K562 (cell line): ENCODE results near the gene ZCCHC3. TPM values are rescaled to one million over a fixed set of nuclear protein-coding genes. Genes with fewer than 3 reads are reported as not detected.

Experiments
- ATF3 ChIP-seq, 2 experiments: fragments of 450-650 bp in 1 of 2; sonication (generic) in 1 of 2; formaldehyde crosslinking in 1 of 2; IDR thresholded peaks in 1 of 2; conservative IDR thresholded peaks in 1 of 2; 2 replicates each; pipeline versions ENCODE4 v1.6.1 to v1.8.1; 2016 to 2023; ENCODE audit warnings: mild to moderate bottlenecking in 2 of 2, moderate library complexity in 2 of 2, inconsistent platforms in 1 of 2, missing genetic modification reagents in 1 of 2
- BMI1 ChIP-seq: fragments of 150-350 bp; IDR thresholded peaks from 2 replicates; pipeline ENCODE4 v1.6.1; 2014; ENCODE audit warnings: low read length
- DDX20 ChIP-seq: fragments of 450-650 bp; IDR thresholded peaks from 2 replicates; pipeline ENCODE4 v1.6.1; 2016; ENCODE audit warnings: missing genetic modification characterization, low read depth, mild to moderate bottlenecking, missing compliant biosample characterization, moderate library complexity
- EGR1 ChIP-seq: fragments of 450-650 bp; conservative IDR thresholded peaks from 2 replicates; pipeline ENCODE4 v1.6.1; 2017; ENCODE audit warnings: mild to moderate bottlenecking
- FOXJ3 ChIP-seq: sonication (generic); formaldehyde crosslinking; IDR thresholded peaks from 2 replicates; pipeline ENCODE4 v1.4.0; 2020; ENCODE audit warnings: mild to moderate bottlenecking, missing genetic modification reagents
- FOXK1 ChIP-seq: sonication (generic); formaldehyde crosslinking; IDR thresholded peaks from 2 replicates; pipeline ENCODE4 v1.8.0; 2022; ENCODE audit warnings: missing genetic modification reagents, mild to moderate bottlenecking, borderline replicate concordance
- GTF2F1 ChIP-seq: IDR thresholded peaks from 2 replicates; pipeline ENCODE4 v1.6.1; 2011; ENCODE audit warnings: low read depth, low read length, improper control_type of control experiment
- HBP1 ChIP-seq: fragments of 450-650 bp; formaldehyde crosslinking; IDR thresholded peaks from 2 replicates; pipeline ENCODE4 v1.4.0; 2022; ENCODE audit warnings: missing genetic modification characterization
- HCFC1 ChIP-seq: IDR thresholded peaks from 2 replicates; pipeline ENCODE4 v1.6.1; 2012; ENCODE audit warnings: low read depth, low read length, improper control_type of control experiment
- HDGF ChIP-seq: fragments of 450-650 bp; IDR thresholded peaks from 2 replicates; pipeline ENCODE4 v1.6.1; 2016
- HOXB6 ChIP-seq: fragments of 250-450 bp; sonication (Bioruptor Pico); IDR thresholded peaks from 2 replicates; pipeline ENCODE4 v1.5.1; 2022; ENCODE audit warnings: mild to moderate bottlenecking, borderline replicate concordance
- MAFF ChIP-seq: IDR thresholded peaks from 2 replicates; pipeline ENCODE4 v1.6.1; 2012; ENCODE audit warnings: low read length, improper control_type of control experiment
- NBN ChIP-seq: fragments of 450-650 bp; IDR thresholded peaks from 2 replicates; pipeline ENCODE4 v1.6.1; 2016; ENCODE audit warnings: low read depth, mild to moderate bottlenecking
- NCOR1 ChIP-seq: fragments of 450-650 bp; IDR thresholded peaks from 2 replicates; pipeline ENCODE4 v1.6.1; 2016; ENCODE audit warnings: mild to moderate bottlenecking, moderate library complexity
- PHB ChIP-seq: fragments of 250-450 bp; sonication (Bioruptor Pico); IDR thresholded peaks from 2 replicates; pipeline ENCODE4 v1.5.0; 2021
- PRMT5 ChIP-seq: sonication (generic); formaldehyde crosslinking; IDR thresholded peaks from 2 replicates; pipeline ENCODE4 v1.5.0; 2020; ENCODE audit warnings: missing genetic modification reagents
- RAD21 ChIP-seq, 2 experiments: fragments of 250-450 bp in 1 of 2; fragments of 450-650 bp in 1 of 2; sonication (Bioruptor Pico) in 1 of 2; formaldehyde crosslinking in 1 of 2; IDR thresholded peaks in 1 of 2; conservative IDR thresholded peaks in 1 of 2; 2 replicates each; pipeline versions ENCODE4 v1.4.0 to v1.8.0; 2020 to 2022; ENCODE audit warnings: mild to moderate bottlenecking in 2 of 2, moderate library complexity in 1 of 2
- SNAPC5 ChIP-seq: fragments of 250-450 bp; sonication (Bioruptor Pico); IDR thresholded peaks from 2 replicates; pipeline ENCODE4 v1.8.0; 2021; ENCODE audit warnings: moderate library complexity, mild to moderate bottlenecking, inconsistent platforms
- ZBTB7A ChIP-seq: IDR thresholded peaks from 2 replicates; pipeline ENCODE4 v1.6.1; 2011; ENCODE audit warnings: low read depth, mild to moderate bottlenecking, low read length, moderate library complexity, borderline replicate concordance; ENCODE audit not compliant: control insufficient read depth
- ZBTB8A ChIP-seq: fragments of 450-650 bp; IDR thresholded peaks from 2 replicates; pipeline ENCODE4 v1.6.1; 2018; ENCODE audit warnings: mild to moderate bottlenecking, moderate library complexity; ENCODE audit not compliant: partially characterized antibody
- ZC3H4 ChIP-seq: sonication (generic); formaldehyde crosslinking; IDR thresholded peaks from 2 replicates; pipeline ENCODE4 v1.9.0; 2021; ENCODE audit warnings: missing genetic modification reagents, borderline replicate concordance
- ZFX ChIP-seq: sonication (generic); formaldehyde crosslinking; IDR thresholded peaks from 2 replicates; pipeline ENCODE4 v1.8.0; 2022; ENCODE audit warnings: mild to moderate bottlenecking, missing genetic modification reagents, moderate library complexity
- ZKSCAN8 ChIP-seq: fragments of 200-800 bp; sonication (Bioruptor generic); IDR thresholded peaks from 2 replicates; pipeline ENCODE4 v1.6.1; 2016; ENCODE audit warnings: missing genetic modification characterization, missing compliant biosample characterization
- ZNF174 ChIP-seq: fragments of 250-450 bp; sonication (Bioruptor Pico); IDR thresholded peaks from 2 replicates; pipeline ENCODE4 v1.4.0; 2020; ENCODE audit warnings: mild to moderate bottlenecking
- ZNF347 ChIP-seq: fragments of 450-650 bp; formaldehyde crosslinking; IDR thresholded peaks from 2 replicates; pipeline ENCODE4 v1.4.0; 2020; ENCODE audit warnings: low read depth, mild to moderate bottlenecking, moderate library complexity
- ZNF436 ChIP-seq: fragments of 250-450, 450-650 bp; sonication (Bioruptor Pico); formaldehyde crosslinking; IDR thresholded peaks from 2 replicates; pipeline ENCODE4 v1.7.0; 2020; ENCODE audit warnings: mild to moderate bottlenecking
- polyA plus RNA-seq, 8 experiments: library from polyadenylated mRNA; depleted of rRNA in 4 of 8; stranded (reverse) in 5 of 8; unstranded in 3 of 8; fragments of >200 nt; fragmentation: Nextera tagmentation in 2 of 8; fragmentation: Illumina TruSeq in 1 of 8; extraction: Ambion mirVana in 2 of 8; extraction: Trizol in 1 of 8; gene quantifications; 2 replicates each; pipeline versions ENCODE4 v1.2.1 to v1.2.3, GENCODE V29; 2011 to 2014; ENCODE audit warnings: inconsistent platforms in 1 of 8, missing spikeins in 1 of 8
- total RNA-seq, 7 experiments: library from RNA; depleted of rRNA in 6 of 7; stranded (reverse); fragments of >200 nt in 6 of 7; fragmentation: Illumina TruSeq in 2 of 7; extraction: Trizol in 2 of 7; gene quantifications; 2 replicates each; pipeline versions ENCODE4 v1.2.1 to v1.2.3, GENCODE V29; 2011 to 2021; ENCODE audit warnings: low replicate concordance in 1 of 7
- TF ChIP-seq, protein P1 (sequence below): sonication (generic); formaldehyde crosslinking; IDR thresholded peaks from 2 replicates; pipeline ENCODE4 v1.8.0; 2022; ENCODE audit warnings: mild to moderate bottlenecking, low read depth, missing genetic modification reagents

The ZCCHC3 gene
- total and polyA plus RNA-seq, 9 of the 15 experiments (the other 6 are each of a cell fraction or from before 2014, with no cell fraction given), result 2.8 to 23.3 (median 16.5) TPM

DNA sequence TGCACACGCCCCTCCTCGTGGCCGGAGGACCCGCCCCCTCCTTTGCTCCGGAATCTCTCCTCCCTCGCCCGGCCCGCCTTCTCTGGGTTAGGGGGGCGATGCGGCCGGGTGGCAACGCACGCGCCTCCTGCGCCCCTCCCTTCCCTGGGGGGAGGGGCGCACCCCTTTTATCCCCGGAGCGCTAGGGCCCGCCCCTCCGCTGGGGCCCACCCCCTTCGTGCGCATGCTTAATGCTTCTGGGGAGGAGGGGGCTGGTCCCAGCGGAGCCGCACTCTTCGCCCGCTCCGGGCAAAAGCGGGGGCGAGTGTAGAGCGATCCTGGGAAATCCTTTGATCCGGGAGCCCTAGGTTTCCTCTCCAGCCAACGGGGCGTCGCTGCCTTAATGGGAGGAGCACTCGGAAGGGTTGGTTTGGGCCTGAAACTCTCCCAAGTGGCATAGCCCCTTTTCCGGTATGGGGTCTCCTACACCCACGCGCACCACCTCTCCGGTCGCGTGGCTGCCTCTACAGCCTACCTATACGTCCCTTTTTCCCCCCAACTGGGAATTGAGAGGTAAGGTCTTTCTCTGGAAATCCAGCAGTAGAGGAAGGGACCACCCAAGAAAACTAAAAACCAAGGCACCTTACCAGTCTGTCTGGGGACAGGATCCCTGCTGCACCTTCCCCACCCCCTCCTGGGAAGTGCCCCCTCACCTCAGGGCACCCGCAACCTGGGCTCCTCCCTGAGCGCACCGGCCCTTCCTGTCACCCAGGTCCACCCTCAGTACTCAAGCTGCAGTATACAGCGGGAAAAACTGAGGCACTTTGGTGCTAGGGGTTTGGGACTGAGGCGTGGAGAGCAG, 30.0 kb downstream of the ZCCHC3 start (continued):
- TF ChIP-seq ZKSCAN8 (CRISPR knock-in tag) (no peak), HBP1 (CRISPR knock-in tag) (no peak), FOXJ3 (CRISPR knock-in tag) (no peak), ZNF436 (CRISPR knock-in tag) (no peak), DDX20 (no peak), NBN (no peak), BMI1 (no peak), GTF2F1 (no peak), ZBTB7A (peak; percentile 78), RAD21 (CRISPR knock-in tag; conservative IDR thresholded peaks at IDR 0.05 in 1 of 2, IDR thresholded peaks at IDR 0.05 in 1 of 2) (no peak), NCOR1 (peak; percentile 18; the same call in 1 of the 2 replicates), EGR1 (peak; percentile 94), MAFF (no peak), ZFX (peak; percentile 11; the same call in 1 of the 2 replicates), PHB (CRISPR knock-in tag) (no peak), ZNF347 (CRISPR knock-in tag) (no peak), HCFC1 (no peak), SNAPC5 (CRISPR knock-in tag) (no peak), PRMT5 (CRISPR knock-in tag) (no peak), ZC3H4 (CRISPR knock-in tag) (no peak), HDGF (no peak), FOXK1 (CRISPR knock-in tag) (no peak), ATF3 (IDR thresholded peaks at IDR 0.05) (no peak), ATF3 (CRISPR knock-in tag; conservative IDR thresholded peaks at IDR 0.05) (no peak), ZNF174 (no peak), ZBTB8A (no peak), HOXB6 (no peak)
- TF ChIP-seq, protein P1, sequence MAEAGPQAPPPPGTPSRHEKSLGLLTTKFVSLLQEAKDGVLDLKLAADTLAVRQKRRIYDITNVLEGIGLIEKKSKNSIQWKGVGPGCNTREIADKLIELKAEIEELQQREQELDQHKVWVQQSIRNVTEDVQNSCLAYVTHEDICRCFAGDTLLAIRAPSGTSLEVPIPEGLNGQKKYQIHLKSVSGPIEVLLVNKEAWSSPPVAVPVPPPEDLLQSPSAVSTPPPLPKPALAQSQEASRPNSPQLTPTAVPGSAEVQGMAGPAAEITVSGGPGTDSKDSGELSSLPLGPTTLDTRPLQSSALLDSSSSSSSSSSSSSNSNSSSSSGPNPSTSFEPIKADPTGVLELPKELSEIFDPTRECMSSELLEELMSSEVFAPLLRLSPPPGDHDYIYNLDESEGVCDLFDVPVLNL (CRISPR knock-in tag), result no peak
